Measurements from ENCODE around the gene ADPRH. TPM values are rescaled to one million over a fixed set of nuclear protein-coding genes. Genes with fewer than 3 reads are reported as not detected.

The ADPRH gene
- polyA plus RNA-seq, 1 donor = 10.4 TPM

- DNase-seq = no peak
These were observed 52.2 kb downstream of the ADPRH start for GRCh38 chr3:119631516-119631915.

DNA sequence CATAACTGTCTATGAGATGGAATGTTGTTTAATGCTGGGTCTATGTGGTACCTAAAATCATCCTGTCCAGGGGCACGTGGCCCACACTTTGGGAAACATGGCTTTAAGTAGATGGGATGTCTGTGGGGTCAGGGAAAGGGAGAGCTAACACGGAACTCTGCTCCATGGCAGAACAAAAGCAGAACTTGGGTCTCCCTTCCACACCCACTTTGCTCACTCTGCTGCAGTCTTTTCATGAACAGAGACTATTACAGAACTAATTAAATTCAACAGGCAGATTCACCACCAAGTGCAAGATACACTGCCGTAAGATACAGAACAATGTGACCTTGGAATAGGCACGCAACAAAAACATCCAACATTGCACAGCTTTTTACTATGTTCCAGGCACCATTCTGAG is 52.9 kb downstream of the ADPRH start:
- DNase-seq = no peak

DNA sequence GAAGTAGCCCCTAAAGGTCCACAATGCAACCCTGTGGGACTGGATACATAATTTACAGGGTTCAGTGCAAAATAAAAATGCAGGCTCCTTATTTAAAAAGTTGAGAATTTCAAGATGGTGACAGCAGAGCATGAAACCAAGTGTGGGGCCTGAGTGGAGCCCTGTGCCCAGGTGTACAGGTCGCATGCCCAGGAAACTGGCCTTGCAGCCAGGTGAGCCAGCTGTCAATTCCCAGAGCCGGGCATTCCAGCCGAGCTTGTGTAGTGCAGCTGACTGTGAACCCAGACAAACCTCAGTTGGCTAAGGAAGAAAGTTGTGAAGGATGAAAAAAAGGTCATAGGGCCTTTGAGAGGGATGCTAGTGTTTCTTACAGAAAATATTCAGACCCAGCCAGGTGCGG is 53.5 kb downstream of the ADPRH start:
- DNase-seq = no peak

DNA sequence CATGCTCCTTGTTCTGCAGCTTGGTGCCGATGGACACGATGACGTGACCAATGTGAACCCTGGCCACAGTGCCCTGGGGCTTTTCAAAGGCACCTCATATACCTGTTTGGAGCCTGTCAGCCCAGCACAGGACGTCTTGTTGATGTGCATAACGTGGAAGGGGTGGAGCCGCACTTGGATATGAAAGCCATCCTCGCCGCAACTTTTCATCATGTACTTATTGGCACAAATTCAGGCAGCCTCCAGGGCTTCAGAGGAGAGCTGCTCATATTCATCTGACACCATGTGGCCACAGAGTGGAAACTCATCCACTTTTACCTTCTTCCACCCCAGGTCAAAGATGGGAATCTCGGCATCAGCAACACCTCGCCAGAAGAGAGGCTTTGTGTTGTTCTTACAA is 56.4 kb downstream of the ADPRH start:
- DNase-seq = no peak

GRCh38 chr3:119636249-119636648 is 57.0 kb downstream of the ADPRH start:
- no peak for DNase-seq

DNA sequence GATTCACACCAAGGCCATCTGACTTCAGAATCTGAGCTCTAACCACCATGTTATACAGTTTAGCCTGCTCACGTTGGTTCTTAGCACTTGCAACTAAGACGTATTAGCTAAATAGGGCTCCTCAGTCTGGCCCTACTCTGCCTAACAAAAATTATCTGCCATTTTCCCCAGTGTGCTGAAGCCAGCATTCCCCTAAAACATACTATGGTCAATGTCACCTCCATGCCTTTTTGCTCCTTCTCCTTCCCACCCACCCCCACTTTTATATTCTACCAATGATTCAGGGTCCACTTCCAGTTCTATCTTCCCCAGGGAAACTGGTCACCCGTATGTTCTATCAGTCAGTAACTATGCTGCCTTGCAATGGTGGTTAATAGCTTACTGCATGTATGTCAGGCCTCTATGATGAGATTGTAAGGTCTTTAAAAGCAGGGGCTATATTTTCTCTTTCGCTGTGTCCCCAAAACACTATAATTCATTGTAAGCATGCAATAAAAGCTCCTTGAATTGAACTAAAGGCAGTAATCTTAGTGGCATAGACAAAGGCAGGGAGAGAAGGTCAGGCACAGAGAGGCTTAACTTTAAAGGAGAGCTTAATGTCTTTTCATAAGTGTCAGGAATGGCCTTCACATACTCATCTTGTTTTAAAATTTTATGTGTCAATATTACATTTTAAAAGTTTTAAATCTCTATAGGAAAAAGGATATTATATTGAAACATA is 57.8 kb downstream of the ADPRH start:
- DNase-seq = no peak

- no peak for DNase-seq
These were observed 58.6 kb downstream of the ADPRH start for GRCh38 chr3:119637679-119638477.

Other genes starting within 250 kb of the ADPRH start
- gene TMEM39A, start 115.9 kb upstream of the ADPRH start, polyA plus RNA-seq (ENCODE audit: insufficient read length) = 37.7 TPM
- 9.7 TPM for gene POGLUT1, start 110.5 kb upstream of the ADPRH start, polyA plus RNA-seq (ENCODE audit: insufficient read length)
- gene TIMMDC1, start 80.9 kb upstream of the ADPRH start, polyA plus RNA-seq (ENCODE audit: insufficient read length) = 70.1 TPM
- not detected for gene CD80, start 19.9 kb upstream of the ADPRH start, polyA plus RNA-seq (ENCODE audit: insufficient read length)
- gene PLA1A, start 18.4 kb downstream of the ADPRH start, polyA plus RNA-seq (ENCODE audit: insufficient read length) = 0.27 TPM
- 23.8 TPM for gene POPDC2, start 81.1 kb downstream of the ADPRH start, polyA plus RNA-seq (ENCODE audit: insufficient read length)
- 74.6 TPM for gene COX17, start 97.9 kb downstream of the ADPRH start, polyA plus RNA-seq (ENCODE audit: insufficient read length)
- 1.1 TPM for gene CFAP91, start 123.5 kb downstream of the ADPRH start, polyA plus RNA-seq (ENCODE audit: insufficient read length)
- gene NR1I2, start 202.6 kb downstream of the ADPRH start, polyA plus RNA-seq (ENCODE audit: insufficient read length) = 0.43 TPM

Data from hindlimb muscle (tissue), 1 donor.